ENCODE measurements around the gene CCDC188.

CCDC188 gene

GRCh38 chr22:20127869-20128618, 22.8 kb downstream of the CCDC188 start:
- ChIA-PET CTCF (interaction anchor here (0.7 to 1.5 kb wide), 2 partner anchors 16 to 162 kb away, joined by 3 to 4 read pairs; no protein-coding TSS in a partner anchor), POLR2A (interaction anchor here (4.6 kb wide), 1 partner anchor 9 kb away, joined by 51 read pairs; the partner anchor contains the start of gene TRMT2A)
- no peak for TF ChIP-seq PKNOX1 (IDR thresholded peaks at IDR 0.05)
- TF ChIP-seq L3MBTL2 (conservative IDR thresholded peaks at IDR 0.05) = no peak
- TF ChIP-seq ELF4 (IDR thresholded peaks at IDR 0.05) = no peak
- TF ChIP-seq SP1 (IDR thresholded peaks at IDR 0.05) = no peak
- no peak for TF ChIP-seq SUZ12 (IDR thresholded peaks at IDR 0.05)
- TF ChIP-seq FOXA1 (IDR thresholded peaks at IDR 0.05) = no peak
- no peak for TF ChIP-seq ZNF384 (IDR thresholded peaks at IDR 0.05)
- no peak for TF ChIP-seq ARNT (IDR thresholded peaks at IDR 0.05)
- no peak for TF ChIP-seq TARDBP (IDR thresholded peaks at IDR 0.05)
- no peak for TF ChIP-seq FOXK2 (IDR thresholded peaks at IDR 0.05)
- TF ChIP-seq NFRKB (IDR thresholded peaks at IDR 0.05) = no peak
- TF ChIP-seq FOXM1 (IDR thresholded peaks at IDR 0.05; ENCODE audit: borderline replicate concordance) = no peak
- TF ChIP-seq LEF1 (IDR thresholded peaks at IDR 0.05; ENCODE audit: borderline replicate concordance) = no peak
- no peak for TF ChIP-seq CTBP1 (IDR thresholded peaks at IDR 0.05; ENCODE audit: borderline replicate concordance)
- no peak for TF ChIP-seq HDGF (IDR thresholded peaks at IDR 0.05; ENCODE audit: borderline replicate concordance)
- no peak for TF ChIP-seq BHLHE40 (IDR thresholded peaks at IDR 0.05; ENCODE audit: borderline replicate concordance)
- DNase-seq (ENCODE audit: extremely low spot score) = no peak

GRCh38 chr22:20127318-20127868, 23.5 kb downstream of the CCDC188 start:
- DNase-seq (ENCODE audit: extremely low spot score) = no peak
- CTCF ChIA-PET = interaction anchor here (0.7 kb wide), 1 partner anchor 16 kb away, joined by 3 read pairs; no protein-coding TSS in a partner anchor
- POLR2A ChIA-PET = interaction anchor here (4.6 kb wide), 1 partner anchor 8 kb away, joined by 51 read pairs; the partner anchor contains the start of gene TRMT2A
- TF ChIP-seq SP1 (IDR thresholded peaks at IDR 0.05) (no peak), ARNT (IDR thresholded peaks at IDR 0.05) (no peak), NFRKB (IDR thresholded peaks at IDR 0.05) (no peak)

- TF ChIP-seq PKNOX1 (IDR thresholded peaks at IDR 0.05) (no peak), BHLHE40 (IDR thresholded peaks at IDR 0.05; ENCODE audit: borderline replicate concordance) (no peak), TARDBP (IDR thresholded peaks at IDR 0.05) (no peak), CTBP1 (IDR thresholded peaks at IDR 0.05; ENCODE audit: borderline replicate concordance) (no peak), SUZ12 (IDR thresholded peaks at IDR 0.05) (no peak), HDGF (IDR thresholded peaks at IDR 0.05; ENCODE audit: borderline replicate concordance) (no peak), FOXA1 (IDR thresholded peaks at IDR 0.05) (no peak), ARNT (IDR thresholded peaks at IDR 0.05) (no peak), SP1 (IDR thresholded peaks at IDR 0.05) (no peak)
- DNase-seq (ENCODE audit: extremely low spot score) = no peak
- POLR2A ChIA-PET = interaction anchor here (1.3 kb wide), 1 partner anchor 9 kb away, joined by 7 read pairs; the partner anchor contains the start of gene TRMT2A
- CTCF ChIA-PET = no interaction called here
These were observed 24.4 kb downstream of the CCDC188 start for GRCh38 chr22:20126284-20127029.

GRCh38 chr22:20125201-20126174, 25.4 kb downstream of the CCDC188 start:
- CTCF ChIA-PET = no interaction called here
- POLR2A ChIA-PET = interaction anchor here (1.3 kb wide), 1 partner anchor 8 kb away, joined by 7 read pairs; the partner anchor contains the start of gene TRMT2A
- no peak for DNase-seq (ENCODE audit: extremely low spot score)
- no peak for TF ChIP-seq TARDBP (IDR thresholded peaks at IDR 0.05)
- no peak for TF ChIP-seq SUZ12 (IDR thresholded peaks at IDR 0.05)
- no peak for TF ChIP-seq FOXM1 (IDR thresholded peaks at IDR 0.05; ENCODE audit: borderline replicate concordance)
- no peak for TF ChIP-seq FOXA1 (IDR thresholded peaks at IDR 0.05)
- TF ChIP-seq SP1 (IDR thresholded peaks at IDR 0.05) = no peak
- no peak for TF ChIP-seq NFRKB (IDR thresholded peaks at IDR 0.05)
- no peak for TF ChIP-seq HDGF (IDR thresholded peaks at IDR 0.05; ENCODE audit: borderline replicate concordance)
- TF ChIP-seq ELF4 (IDR thresholded peaks at IDR 0.05) = no peak
- TF ChIP-seq ZNF384 (IDR thresholded peaks at IDR 0.05) = no peak
- TF ChIP-seq LEF1 (IDR thresholded peaks at IDR 0.05; ENCODE audit: borderline replicate concordance) = no peak
- no peak for TF ChIP-seq CTBP1 (IDR thresholded peaks at IDR 0.05; ENCODE audit: borderline replicate concordance)
- TF ChIP-seq L3MBTL2 (conservative IDR thresholded peaks at IDR 0.05) = no peak
- no peak for TF ChIP-seq FOXK2 (IDR thresholded peaks at IDR 0.05)
- TF ChIP-seq ARNT (IDR thresholded peaks at IDR 0.05) = no peak
- TF ChIP-seq BHLHE40 (IDR thresholded peaks at IDR 0.05; ENCODE audit: borderline replicate concordance) = no peak
- TF ChIP-seq PKNOX1 (IDR thresholded peaks at IDR 0.05) = no peak
